ENCODE measurements around the gene LRRC73. TPM values are rescaled to one million over a fixed set of nuclear protein-coding genes. Genes with fewer than 3 reads are reported as not detected.

Gene LRRC73
- polyA plus RNA-seq, 2 donors, result 0.14 to 0.24 TPM

DNA sequence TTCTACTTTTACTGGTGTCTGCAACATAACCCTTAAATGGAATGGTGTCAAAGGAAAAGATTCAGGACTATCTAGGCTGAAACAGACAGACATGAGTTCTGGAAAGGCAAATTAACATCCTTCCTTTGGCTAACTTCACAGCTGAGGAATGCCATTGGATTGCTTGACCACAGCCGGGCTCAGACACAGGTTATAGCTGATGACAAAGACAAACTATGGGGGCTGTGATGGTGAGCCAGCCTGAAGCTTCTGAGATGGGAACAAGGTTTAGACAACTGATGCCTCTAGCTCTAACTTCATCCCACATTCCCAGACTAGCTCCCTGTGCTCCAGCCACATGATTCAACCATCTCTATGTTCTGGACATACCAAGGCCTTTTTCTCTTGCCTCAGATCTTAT, 22.1 kb upstream of the LRRC73 start:
- no peak overlapping the region for H3K4me3 ChIP-seq (ENCODE audit: low read depth in 1 of 2, low read length in 2 of 2)
- H3K27ac ChIP-seq (ENCODE audit: low read depth in 2 of 2, low read length in 1 of 2), result no peak overlapping the region
- WGBS, 2 donors, result 86 to 96% methylated on average over 1 of the region's 1 CpG
- no peaks in the 10 kb centered on the region for H3K9me3 ChIP-seq (ENCODE audit: control insufficient read depth in 2 of 2, insufficient read depth in 1 of 2, low read depth in 1 of 2, low read length in 1 of 2)
- H3K36me3 ChIP-seq (ENCODE audit: control insufficient read depth in 2 of 2, insufficient read depth in 2 of 2, low read length in 1 of 2), result peaks cover 3 to 15% of the 10 kb centered on the region in 2 donors
- H3K27me3 ChIP-seq (ENCODE audit: control insufficient read depth in 1 of 2, insufficient read depth in 2 of 2, low read length in 2 of 2), result no peaks in the 10 kb centered on the region
- no peaks in the 10 kb centered on the region for H3K4me1 ChIP-seq (ENCODE audit: control insufficient read depth in 2 of 2, insufficient read depth in 2 of 2, low read length in 1 of 2)

DNA sequence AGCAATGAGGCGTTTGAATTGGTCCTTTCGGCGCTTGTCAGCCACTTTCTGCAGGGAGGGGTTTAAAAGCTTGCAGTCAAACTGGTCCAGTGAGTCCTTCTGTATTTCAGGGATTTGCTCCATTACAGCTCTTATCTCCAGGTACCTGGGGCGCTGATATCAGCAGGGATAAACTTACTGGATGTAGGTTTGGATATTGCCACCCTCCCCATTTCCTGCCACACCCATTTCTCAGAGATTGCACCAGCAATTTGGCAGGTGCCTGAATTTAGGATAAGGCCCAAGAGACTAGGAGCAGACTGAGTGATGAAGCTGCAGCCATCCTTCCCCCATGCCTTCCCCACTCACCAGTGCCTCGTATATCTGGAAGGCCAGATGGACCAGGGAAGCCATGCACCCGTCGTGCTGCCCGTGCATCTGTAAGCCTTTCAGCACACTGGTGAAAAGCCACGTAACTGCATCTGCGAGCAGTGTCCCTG, 14.4 kb upstream of the LRRC73 start:
- WGBS, 2 donors, result 72 to 82% methylated on average over 10 of the region's 10 CpGs
- no peaks in the 10 kb centered on the region for H3K4me1 ChIP-seq (ENCODE audit: control insufficient read depth in 2 of 2, insufficient read depth in 2 of 2, low read length in 1 of 2)
- H3K27me3 ChIP-seq (ENCODE audit: control insufficient read depth in 1 of 2, insufficient read depth in 2 of 2, low read length in 2 of 2), result no peaks in the 10 kb centered on the region
- H3K9me3 ChIP-seq (ENCODE audit: control insufficient read depth in 2 of 2, insufficient read depth in 1 of 2, low read depth in 1 of 2, low read length in 1 of 2), result no peaks in the 10 kb centered on the region
- peaks cover 29 to 60% of the 10 kb centered on the region in 2 donors for H3K36me3 ChIP-seq (ENCODE audit: control insufficient read depth in 2 of 2, insufficient read depth in 2 of 2, low read length in 1 of 2)
- H3K27ac ChIP-seq (ENCODE audit: low read depth in 2 of 2, low read length in 1 of 2), result no peak overlapping the region
- no peak overlapping the region for H3K4me3 ChIP-seq (ENCODE audit: low read depth in 1 of 2, low read length in 2 of 2)

DNA sequence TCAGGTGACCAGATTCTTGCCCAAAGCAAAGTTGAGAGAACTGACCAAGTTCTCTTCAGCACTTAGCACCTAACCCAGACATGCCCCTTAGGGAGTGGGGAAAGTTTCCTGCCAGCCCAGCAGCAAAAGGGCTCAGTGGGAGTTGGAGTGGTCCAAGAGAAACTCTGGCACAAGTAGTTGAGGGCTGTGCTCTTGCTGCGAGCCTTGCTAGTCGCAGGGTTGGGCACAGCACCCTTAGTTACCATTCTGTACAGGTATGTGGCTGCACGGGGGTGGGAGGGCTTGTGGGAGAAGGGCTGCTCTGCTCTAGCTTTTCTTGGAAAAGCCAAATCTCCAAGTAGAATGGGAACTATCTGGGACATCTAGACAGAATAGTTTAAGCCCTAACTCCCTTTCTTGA, 13.1 kb upstream of the LRRC73 start:
- 86 to 92% methylated on average over 3 of the region's 3 CpGs for WGBS, 2 donors
- peaks cover 29 to 56% of the 10 kb centered on the region in 2 donors for H3K36me3 ChIP-seq (ENCODE audit: control insufficient read depth in 2 of 2, insufficient read depth in 2 of 2, low read length in 1 of 2)

DNA sequence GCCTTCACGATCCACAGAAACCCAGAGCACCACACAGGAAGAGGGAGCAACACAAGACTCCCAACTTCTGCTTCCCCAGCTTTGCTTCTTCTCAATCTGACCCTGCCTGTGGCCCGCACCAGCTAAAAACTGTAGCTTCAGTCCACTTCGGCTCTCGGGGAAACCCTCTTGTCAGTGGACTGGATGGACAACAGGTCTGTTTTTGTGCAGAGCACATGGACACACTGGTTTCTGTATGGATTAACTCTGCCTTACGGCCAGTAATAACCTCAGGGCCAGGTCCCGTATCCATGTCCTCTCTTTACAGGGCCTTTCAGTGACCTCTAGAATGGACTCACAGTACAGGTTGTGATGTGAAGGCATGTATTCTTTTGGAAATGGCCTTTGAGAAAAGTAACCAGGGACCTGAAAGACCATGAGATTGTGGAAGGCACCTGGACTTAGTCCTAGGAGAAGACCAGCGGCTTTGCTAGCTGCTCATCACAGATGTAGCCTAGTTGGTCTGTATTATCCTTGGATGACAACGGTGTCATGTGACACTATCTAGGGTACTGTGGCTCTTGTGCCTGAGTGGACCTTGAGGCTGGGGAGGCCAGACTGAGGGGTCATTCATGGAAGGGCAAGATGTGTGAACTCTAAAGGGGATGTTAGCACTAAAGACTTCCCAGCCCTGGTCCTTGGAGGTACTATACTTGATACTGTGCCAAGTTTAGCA, 12.6 kb upstream of the LRRC73 start:
- H3K36me3 ChIP-seq (ENCODE audit: control insufficient read depth in 2 of 2, insufficient read depth in 2 of 2, low read length in 1 of 2), result peaks cover 29 to 55% of the 10 kb centered on the region in 2 donors
- H3K4me1 ChIP-seq (ENCODE audit: control insufficient read depth in 2 of 2, insufficient read depth in 2 of 2, low read length in 1 of 2), result no peaks in the 10 kb centered on the region
- H3K9me3 ChIP-seq (ENCODE audit: control insufficient read depth in 2 of 2, insufficient read depth in 1 of 2, low read depth in 1 of 2, low read length in 1 of 2), result no peaks in the 10 kb centered on the region
- H3K27me3 ChIP-seq (ENCODE audit: control insufficient read depth in 1 of 2, insufficient read depth in 2 of 2, low read length in 2 of 2), result no peaks in the 10 kb centered on the region
- WGBS, 2 donors, result 90 to 91% methylated on average over 8 of the region's 8 CpGs
- H3K4me3 ChIP-seq (ENCODE audit: low read depth in 1 of 2, low read length in 2 of 2), result no peak overlapping the region
- no peak overlapping the region for H3K27ac ChIP-seq (ENCODE audit: low read depth in 2 of 2, low read length in 1 of 2)

More for the DNA sequence above, 13.1 kb upstream of the LRRC73 start:
- H3K27me3 ChIP-seq (ENCODE audit: control insufficient read depth in 1 of 2, insufficient read depth in 2 of 2, low read length in 2 of 2), result no peaks in the 10 kb centered on the region
- no peaks in the 10 kb centered on the region for H3K9me3 ChIP-seq (ENCODE audit: control insufficient read depth in 2 of 2, insufficient read depth in 1 of 2, low read depth in 1 of 2, low read length in 1 of 2)
- H3K4me1 ChIP-seq (ENCODE audit: control insufficient read depth in 2 of 2, insufficient read depth in 2 of 2, low read length in 1 of 2), result no peaks in the 10 kb centered on the region
- no peak overlapping the region for H3K4me3 ChIP-seq (ENCODE audit: low read depth in 1 of 2, low read length in 2 of 2)
- no peak overlapping the region for H3K27ac ChIP-seq (ENCODE audit: low read depth in 2 of 2, low read length in 1 of 2)

DNA sequence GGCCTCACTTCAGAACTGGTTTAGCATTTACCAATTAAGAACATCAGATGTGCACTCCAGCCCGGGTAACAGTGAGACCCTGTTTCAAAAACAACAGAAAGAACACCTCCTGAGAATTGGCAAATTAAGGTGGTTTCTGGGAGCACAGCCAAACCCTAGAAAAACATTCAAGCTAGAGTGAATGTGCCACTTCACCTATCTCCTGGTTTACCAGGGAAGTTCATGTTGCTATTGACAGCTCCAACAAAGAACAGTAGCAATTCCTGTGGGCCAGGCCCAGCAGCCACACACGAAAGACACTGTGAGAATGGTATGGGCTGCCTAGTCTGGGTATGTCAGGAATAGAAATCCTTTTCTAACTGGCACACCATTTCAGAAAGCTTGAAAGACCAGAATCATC, 11.7 kb upstream of the LRRC73 start:
- no peak overlapping the region for H3K4me3 ChIP-seq (ENCODE audit: low read depth in 1 of 2, low read length in 2 of 2)
- no peaks in the 10 kb centered on the region for H3K9me3 ChIP-seq (ENCODE audit: control insufficient read depth in 2 of 2, insufficient read depth in 1 of 2, low read depth in 1 of 2, low read length in 1 of 2)
- no peaks in the 10 kb centered on the region for H3K4me1 ChIP-seq (ENCODE audit: control insufficient read depth in 2 of 2, insufficient read depth in 2 of 2, low read length in 1 of 2)
- WGBS, 2 donors, result 60 to 76% methylated on average over 2 of the region's 2 CpGs
- H3K27me3 ChIP-seq (ENCODE audit: control insufficient read depth in 1 of 2, insufficient read depth in 2 of 2, low read length in 2 of 2), result no peaks in the 10 kb centered on the region
- H3K27ac ChIP-seq (ENCODE audit: low read depth in 2 of 2, low read length in 1 of 2), result no peak overlapping the region
- peaks cover 29 to 49% of the 10 kb centered on the region in 2 donors for H3K36me3 ChIP-seq (ENCODE audit: control insufficient read depth in 2 of 2, insufficient read depth in 2 of 2, low read length in 1 of 2)

DNA sequence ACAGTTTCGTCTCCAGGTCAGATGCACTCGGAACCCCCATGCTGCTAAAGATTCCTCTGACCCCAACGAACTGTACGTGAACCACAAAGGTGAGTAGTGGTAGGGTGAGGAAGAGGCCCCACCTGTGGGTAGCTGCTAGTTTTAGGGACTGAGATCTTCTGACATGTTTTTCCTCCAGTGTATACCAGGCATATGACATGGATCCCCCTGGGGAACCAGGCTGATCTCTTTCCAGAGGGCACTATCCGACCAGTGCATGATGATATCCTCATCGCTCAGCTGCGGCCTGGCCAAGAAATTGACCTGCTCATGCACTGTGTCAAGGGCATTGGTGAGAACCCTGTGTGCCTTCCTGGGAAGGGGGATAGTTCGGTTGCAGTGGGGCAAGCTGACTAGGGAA, 10.0 kb upstream of the LRRC73 start:
- no peak overlapping the region for H3K4me3 ChIP-seq (ENCODE audit: low read depth in 1 of 2, low read length in 2 of 2)
- no peak overlapping the region for H3K27ac ChIP-seq (ENCODE audit: low read depth in 2 of 2, low read length in 1 of 2)
- H3K36me3 ChIP-seq (ENCODE audit: control insufficient read depth in 2 of 2, insufficient read depth in 2 of 2, low read length in 1 of 2), result peaks cover 18 to 42% of the 10 kb centered on the region in 2 donors
- no peaks in the 10 kb centered on the region for H3K9me3 ChIP-seq (ENCODE audit: control insufficient read depth in 2 of 2, insufficient read depth in 1 of 2, low read depth in 1 of 2, low read length in 1 of 2)
- WGBS, 2 donors, result 90 to 92% methylated on average over 8 of the region's 8 CpGs
- peaks cover 3 to 8% of the 10 kb centered on the region in 2 donors for H3K4me1 ChIP-seq (ENCODE audit: control insufficient read depth in 2 of 2, insufficient read depth in 2 of 2, low read length in 1 of 2)
- H3K27me3 ChIP-seq (ENCODE audit: control insufficient read depth in 1 of 2, insufficient read depth in 2 of 2, low read length in 2 of 2), result no peaks in the 10 kb centered on the region

DNA sequence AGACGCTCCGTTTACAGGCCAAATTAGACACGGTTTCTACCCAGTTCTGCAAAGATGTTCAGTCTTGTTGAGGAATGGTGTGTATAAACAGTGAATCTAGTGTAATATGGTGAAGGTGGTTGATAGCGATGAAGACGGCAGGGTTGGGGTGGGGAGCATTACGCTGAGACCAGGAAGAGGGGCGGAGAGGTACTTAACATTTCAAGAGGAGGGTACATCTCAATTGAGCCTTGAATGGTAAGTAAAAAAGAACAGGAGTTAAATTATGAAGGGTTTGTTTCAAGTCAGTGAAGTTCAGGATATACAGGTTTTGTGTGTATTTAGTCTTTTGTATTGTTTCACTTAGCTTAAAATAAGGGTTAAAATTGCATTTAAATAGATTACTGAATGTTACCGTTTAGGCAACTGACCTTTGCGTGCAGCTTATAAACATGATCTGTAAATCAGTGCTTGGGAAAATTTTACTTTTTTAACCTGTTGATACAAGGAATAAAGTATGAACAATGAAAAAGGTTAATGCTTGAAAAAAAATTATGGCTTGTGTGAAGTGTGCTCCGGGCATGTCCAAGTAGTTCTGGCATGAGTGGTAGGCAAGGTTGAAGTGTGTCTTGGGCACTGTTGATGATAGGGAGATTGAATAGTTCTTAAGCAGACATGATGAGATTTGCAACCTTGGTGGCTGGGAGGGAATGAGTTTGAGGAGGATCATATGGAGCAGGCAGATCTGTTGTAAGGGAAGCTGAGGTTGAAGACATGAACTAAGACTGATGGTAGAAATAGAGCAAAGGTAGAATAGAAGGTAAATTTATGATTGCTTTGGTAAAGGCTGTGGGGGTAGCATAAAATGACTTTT, 7.6 kb upstream of the LRRC73 start:
- peaks cover 11 to 41% of the 10 kb centered on the region in 2 donors for H3K36me3 ChIP-seq (ENCODE audit: control insufficient read depth in 2 of 2, insufficient read depth in 2 of 2, low read length in 1 of 2)
- H3K27me3 ChIP-seq (ENCODE audit: control insufficient read depth in 1 of 2, insufficient read depth in 2 of 2, low read length in 2 of 2), result no peaks in the 10 kb centered on the region
- peaks cover 3 to 8% of the 10 kb centered on the region in 2 donors for H3K4me1 ChIP-seq (ENCODE audit: control insufficient read depth in 2 of 2, insufficient read depth in 2 of 2, low read length in 1 of 2)
- H3K9me3 ChIP-seq (ENCODE audit: control insufficient read depth in 2 of 2, insufficient read depth in 1 of 2, low read depth in 1 of 2, low read length in 1 of 2), result no peaks in the 10 kb centered on the region
- WGBS, 2 donors, result 3% methylated on average over 10 of the region's 10 CpGs
- peak overlapping the region; percentile 82 to 85 for H3K4me3 ChIP-seq (ENCODE audit: low read depth in 1 of 2, low read length in 2 of 2)
- no peak overlapping the region for H3K27ac ChIP-seq (ENCODE audit: low read depth in 2 of 2, low read length in 1 of 2)

DNA sequence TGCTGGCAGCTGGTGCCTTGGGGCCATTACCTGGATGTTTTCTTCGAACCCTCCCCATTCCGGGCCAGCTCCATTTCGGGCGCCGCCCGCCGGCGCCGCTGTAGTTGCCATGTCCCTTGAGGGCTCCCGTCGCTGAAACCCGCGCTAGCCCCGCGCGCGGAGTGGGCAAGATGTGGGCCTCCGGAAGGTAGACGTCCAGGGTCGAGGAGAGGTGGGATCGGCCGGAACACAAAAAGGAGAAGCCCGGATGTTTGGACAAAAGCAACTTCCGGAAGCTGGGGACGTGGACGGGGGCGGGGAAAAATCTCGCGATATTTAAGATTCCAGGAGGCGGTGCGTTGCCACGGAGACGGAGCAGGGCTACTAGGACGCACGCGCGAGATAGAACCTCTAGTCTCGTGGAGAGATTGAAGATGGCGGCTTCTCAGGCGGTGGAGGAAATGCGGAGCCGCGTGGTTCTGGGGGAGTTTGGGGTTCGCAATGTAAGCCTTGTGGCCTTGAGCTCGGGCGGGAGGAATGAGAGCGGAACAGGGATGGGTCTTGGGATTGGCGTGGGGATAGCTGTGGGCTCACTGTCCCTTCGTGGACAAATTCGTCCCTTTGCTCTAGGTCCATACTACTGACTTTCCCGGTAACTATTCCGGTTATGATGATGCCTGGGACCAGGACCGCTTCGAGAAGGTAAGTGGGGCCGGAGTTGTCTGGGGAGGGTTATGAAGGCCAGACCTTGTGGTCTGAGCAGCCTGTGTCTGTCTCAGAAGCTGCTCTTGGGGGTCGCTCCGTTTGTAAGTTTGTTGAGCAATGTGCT, 6.8 kb upstream of the LRRC73 start, which contains the start of the genes POLR1C and YIPF3:
Gene POLR1C (plus strand): TSS at position 393 of the 808 bp plus-strand sequence. CDS start 21 bp downstream, at position 414.
Gene YIPF3 (minus strand): TSS at position 230 of the 808 bp plus-strand sequence. CDS start 119 bp downstream, at position 111.
- H3K4me1 ChIP-seq (ENCODE audit: control insufficient read depth in 2 of 2, insufficient read depth in 2 of 2, low read length in 1 of 2), result peaks cover 3 to 8% of the 10 kb centered on the region in 2 donors
- H3K36me3 ChIP-seq (ENCODE audit: control insufficient read depth in 2 of 2, insufficient read depth in 2 of 2, low read length in 1 of 2), result peaks cover 7 to 43% of the 10 kb centered on the region in 2 donors
- H3K27ac ChIP-seq (ENCODE audit: low read depth in 2 of 2, low read length in 1 of 2), result peak within 1 kb of the TSS; percentile 82 to 86
- peak within 1 kb of the TSS; percentile 82 to 85 for H3K4me3 ChIP-seq (ENCODE audit: low read depth in 1 of 2, low read length in 2 of 2)
- WGBS, 2 donors, result 0% methylated on average over 57 of the region's 57 CpGs
- H3K27me3 ChIP-seq (ENCODE audit: control insufficient read depth in 1 of 2, insufficient read depth in 2 of 2, low read length in 2 of 2), result no peaks in the 10 kb centered on the region
- H3K9me3 ChIP-seq (ENCODE audit: control insufficient read depth in 2 of 2, insufficient read depth in 1 of 2, low read depth in 1 of 2, low read length in 1 of 2), result no peaks in the 10 kb centered on the region

DNA sequence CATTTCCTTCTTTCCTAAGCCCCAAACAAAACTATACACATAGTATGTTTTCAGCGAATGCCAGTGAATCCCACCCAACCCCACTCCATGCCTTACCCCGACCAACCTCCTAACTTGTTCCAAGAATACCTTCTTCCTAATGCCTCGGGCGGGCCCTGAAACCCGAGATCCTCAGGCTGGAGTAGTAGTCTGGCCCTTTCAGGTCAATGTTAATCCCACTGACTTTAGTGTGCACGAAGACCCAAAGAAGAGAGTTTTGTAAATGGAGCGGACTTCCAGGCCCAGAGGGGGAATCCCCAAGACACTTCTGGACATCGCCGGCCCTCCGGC, 6.2 kb upstream of the LRRC73 start:
- H3K27ac ChIP-seq (ENCODE audit: low read depth in 2 of 2, low read length in 1 of 2), result peak overlapping the region; percentile 82 to 86
- WGBS, 2 donors, result 0 to 1% methylated on average over 10 of the region's 10 CpGs
- no peaks in the 10 kb centered on the region for H3K9me3 ChIP-seq (ENCODE audit: control insufficient read depth in 2 of 2, insufficient read depth in 1 of 2, low read depth in 1 of 2, low read length in 1 of 2)
- H3K4me3 ChIP-seq (ENCODE audit: low read depth in 1 of 2, low read length in 2 of 2), result peak overlapping the region; percentile 82 to 85
- H3K36me3 ChIP-seq (ENCODE audit: control insufficient read depth in 2 of 2, insufficient read depth in 2 of 2, low read length in 1 of 2), result peaks cover 7 to 42% of the 10 kb centered on the region in 2 donors
- no peaks in the 10 kb centered on the region for H3K27me3 ChIP-seq (ENCODE audit: control insufficient read depth in 1 of 2, insufficient read depth in 2 of 2, low read length in 2 of 2)
- H3K4me1 ChIP-seq (ENCODE audit: control insufficient read depth in 2 of 2, insufficient read depth in 2 of 2, low read length in 1 of 2), result peaks cover 3 to 8% of the 10 kb centered on the region in 2 donors
